Measurements from ENCODE around the gene RAB36. TPM values are rescaled to one million over a fixed set of nuclear protein-coding genes. Genes with fewer than 3 reads are reported as not detected.

RAB36 gene
- total and polyA plus RNA-seq, 9 of the 15 experiments (the other 6 are each of a cell fraction or from before 2014, with no cell fraction given): 0.04 to 0.50 (median 0.08) TPM; not detected in 3

GRCh38 chr22:23110190-23110921 lies 34.9 kb upstream of the RAB36 start (continued):
- TF ChIP-seq ZNF316 (IDR thresholded peaks at IDR 0.05): no peak
- no peak for TF ChIP-seq NKRF (IDR thresholded peaks at IDR 0.05; ENCODE audit: borderline replicate concordance)
- 0 out of 2 replicates have a peak, but pooled peaks have one; percentile 25 for TF ChIP-seq ATF1 (CRISPR knock-in tag; IDR thresholded peaks at IDR 0.05)
- TF ChIP-seq ATF1 (tag; IDR thresholded peaks at IDR 0.05): peak; percentile 25; the same call in 1 of the 2 replicates
- no peak for TF ChIP-seq ATF2 (CRISPR knock-in tag; IDR thresholded peaks at IDR 0.05)
- 0 out of 2 replicates have a peak, but pooled peaks have one; percentile 7 for TF ChIP-seq KLF13 (tag; IDR thresholded peaks at IDR 0.05; ENCODE audit: borderline replicate concordance, low read depth)
- TF ChIP-seq ZBTB17 (CRISPR knock-in tag; IDR thresholded peaks at IDR 0.05): no peak
- TF ChIP-seq KDM4B (IDR thresholded peaks at IDR 0.05; ENCODE audit: borderline replicate concordance in 2 of 2, low read depth in 1 of 2): 0 out of 4 replicates have a peak, but pooled peaks of 1 of the 2 experiments have one; percentile 3
- TF ChIP-seq YY1 (IDR thresholded peaks at IDR 0.05; ENCODE audit: borderline replicate concordance in 1 of 3, control insufficient read depth in 1 of 3, extremely low read depth in 1 of 3, insufficient read depth in 3 of 3, insufficient read length in 1 of 3, insufficient replicate concordance in 2 of 3, low read depth in 1 of 3, low read length in 2 of 3): peak in 1 of 3 experiments; percentile 6
- TF ChIP-seq TRIM28 (IDR thresholded peaks at IDR 0.05): no peak
- TF ChIP-seq SIN3A (IDR thresholded peaks at IDR 0.05; ENCODE audit: borderline replicate concordance in 2 of 2, control insufficient read depth in 1 of 2, low read depth in 2 of 2, low read length in 2 of 2): 0 out of 4 replicates have a peak, but pooled peaks of 1 of the 2 experiments have one; percentile 16
- no peak for TF ChIP-seq PHTF2 (CRISPR knock-in tag; IDR thresholded peaks at IDR 0.05)
- no peak for TF ChIP-seq TEAD4 (IDR thresholded peaks at IDR 0.05; ENCODE audit: low read length)
- no peak for TF ChIP-seq TEAD4 (CRISPR knock-in tag; IDR thresholded peaks at IDR 0.05; ENCODE audit: borderline replicate concordance)
- no peak for TF ChIP-seq CHD2 (IDR thresholded peaks at IDR 0.05; ENCODE audit: low read depth, low read length)
- no peak for TF ChIP-seq ZNF277 (CRISPR knock-in tag; IDR thresholded peaks at IDR 0.05; ENCODE audit: borderline replicate concordance)
- peak; percentile 41; the same call in 1 of the 2 replicates for TF ChIP-seq SPI1 (IDR thresholded peaks at IDR 0.05; ENCODE audit: borderline replicate concordance, low read depth, low read length)
- TF ChIP-seq NEUROD1 (IDR thresholded peaks at IDR 0.05; ENCODE audit: borderline replicate concordance, low read depth, low read length, partially characterized antibody): peak; percentile 9
- no peak for TF ChIP-seq TRIM24 (IDR thresholded peaks at IDR 0.05)
- TF ChIP-seq ZNF717 (CRISPR knock-in tag; IDR thresholded peaks at IDR 0.05): no peak
- no peak for TF ChIP-seq ZBTB12 (CRISPR knock-in tag; IDR thresholded peaks at IDR 0.05)

All from K562 (cell line).